Activated B cell treated with CpG ODN at 0.5 μM for 24 hours (primary cell): ENCODE results near the gene SPATA9. TPM values are rescaled to one million over a fixed set of nuclear protein-coding genes. Genes with fewer than 3 reads are reported as not detected.

Experiments
- ATAC-seq: fragments of 200-7000 bp; cut with Tn5 transposase; one replicate; pipeline ENCODE4 v1.10.0; 2021; ENCODE audit warnings: low read depth, mild to moderate bottlenecking, moderate library complexity
- CTCF ChIA-PET: fragments of 350-600 bp; sonication (Branson Sonifier 250); formaldehyde crosslinking; loops from one replicate; lab custom pipeline; 2021; ENCODE audit warnings: antibody characterized with exemption; lab: Charles Lee
- POLR2A ChIA-PET: fragments of 350-600 bp; sonication (Branson Sonifier 250); formaldehyde crosslinking; loops from one replicate; lab custom pipeline; 2021; ENCODE audit warnings: antibody characterized with exemption; lab: Charles Lee
- DNase-seq: peaks from one replicate; pipeline ENCODE4 v3.0.0; 2022
- H3K27ac Mint-ChIP-seq: one replicate; pipeline ENCODE4 v1.8.0; 2020; ENCODE audit warnings: mixed read lengths
- H3K27me3 Mint-ChIP-seq: one replicate; pipeline ENCODE4 v1.8.0; 2021; ENCODE audit warnings: mixed read lengths
- H3K36me3 Mint-ChIP-seq: one replicate; pipeline ENCODE4 v1.8.0; 2021; ENCODE audit warnings: low read depth, mixed read lengths
- H3K4me1 Mint-ChIP-seq: one replicate; pipeline ENCODE4 v1.8.0; 2021; ENCODE audit warnings: mixed read lengths
- H3K4me3 Mint-ChIP-seq: one replicate; pipeline ENCODE4 v1.8.0; 2020; ENCODE audit warnings: mild to moderate bottlenecking, mixed read lengths
- H3K9me3 Mint-ChIP-seq: one replicate; pipeline ENCODE4 v1.8.0; 2020; ENCODE audit warnings: mixed read lengths
- CTCF ChIP-seq: fragments of 200-600 bp; IDR thresholded peaks from one replicate; pipeline ENCODE4 v1.8.0; 2022; ENCODE audit warnings: antibody characterized with exemption, mild to moderate bottlenecking
- intact Hi-C: fragments of 100-400 bp; cut with micrococcal nuclease; formaldehyde crosslinking; loops from one replicate; pipeline ENCODE4 v1.15.1; 2024
- total RNA-seq: library from RNA; stranded (reverse); gene quantifications from 2 replicates; pipeline ENCODE4 v1.2.3, GENCODE V29; 2022

Gene SPATA9
- total RNA-seq, 1 donor from 2014 or later, result not detected

- H3K4me3 Mint-ChIP-seq, result no peak overlapping the region
- H3K4me1 Mint-ChIP-seq, result no peaks in the 10 kb centered on the region
- H3K36me3 Mint-ChIP-seq, result peaks cover 6% of the 10 kb centered on the region
- TF ChIP-seq CTCF, result no peak
- DNase-seq (no peak), ATAC-seq (no peak)
- H3K27ac Mint-ChIP-seq, result no peak overlapping the region
- CTCF ChIA-PET, result no interaction called here
- POLR2A ChIA-PET, result no interaction called here
- intact Hi-C loops, result no loop called here
- H3K27me3 Mint-ChIP-seq, result no peaks in the 10 kb centered on the region
- H3K9me3 Mint-ChIP-seq, result peaks cover 7% of the 10 kb centered on the region
Observed at GRCh38 chr5:95610546-95610945, 72.2 kb downstream of the SPATA9 start.

- Mint-ChIP-seq H3K36me3 (peaks cover 6% of the 10 kb centered on the region), H3K4me3 (no peak overlapping the region), H3K4me1 (no peaks in the 10 kb centered on the region), H3K27ac (no peak overlapping the region), H3K27me3 (no peaks in the 10 kb centered on the region), H3K9me3 (peaks cover 7% of the 10 kb centered on the region)
- intact Hi-C loops, result no loop called here
- CTCF ChIA-PET, result no interaction called here
- TF ChIP-seq CTCF, result no peak
- DNase-seq, result no peak
- POLR2A ChIA-PET, result no interaction called here
- no peak for ATAC-seq
Observed at GRCh38 chr5:95609711-95610110, 73.1 kb downstream of the SPATA9 start.

Other genes starting within 250 kb of the SPATA9 start
- 67.4 and 78.7 TPM in 2 replicates for gene SKIC3, start 128.0 kb downstream of the SPATA9 start, total RNA-seq
- 2.3 and 2.9 TPM in 2 replicates for gene ARSK, start 127.9 kb downstream of the SPATA9 start, total RNA-seq
- 0.60 and 1.1 TPM in 2 replicates for gene GPR150, start 62.9 kb downstream of the SPATA9 start, total RNA-seq
- gene RFESD, start 36.2 kb downstream of the SPATA9 start, total RNA-seq, result 1.8 and 2.4 TPM in 2 replicates
- 3.3 and 5.0 TPM in 2 replicates for gene RHOBTB3, start 48.3 kb upstream of the SPATA9 start, total RNA-seq
- 55.4 and 60.2 TPM in 2 replicates for gene GLRX, start 139.7 kb upstream of the SPATA9 start, total RNA-seq